CD14-positive monocyte (primary cell): ENCODE data around the gene ATP6V0E2. TPM values are rescaled to one million over a fixed set of nuclear protein-coding genes. Genes with fewer than 3 reads are reported as not detected.

Experiments
- DNase-seq, 3 donors: peaks; one replicate each; pipeline ENCODE4 v3.0.0-alpha.2; 2011 to 2022
- H2AFZ ChIP-seq: 2 replicates; pipeline ENCODE4 v1.6.0; 2012; ENCODE audit warnings: mild to moderate bottlenecking, low read depth, low read length, inconsistent platforms; ENCODE audit not compliant: insufficient read depth, poor library complexity, severe bottlenecking
- H3K27ac ChIP-seq, 2 donors: 1 replicate in 1 of 2; 2 replicates in 1 of 2; pipeline ENCODE4 v1.5.1; 2012 to 2013; ENCODE audit warnings: low read length in 2 of 2, control low read depth in 1 of 2, inconsistent platforms in 1 of 2, low read depth in 1 of 2, mild to moderate bottlenecking in 1 of 2
- H3K27me3 ChIP-seq, 2 donors: one replicate each; pipeline versions ENCODE4 v1.6.0 to v1.6.1; 2011 to 2013; ENCODE audit warnings: low read length in 2 of 2; ENCODE audit not compliant: control insufficient read depth in 2 of 2, insufficient read depth in 2 of 2
- H3K36me3 ChIP-seq, 2 donors: replicated peaks in 1 of 2; 1 replicate in 1 of 2; 2 replicates in 1 of 2; pipeline versions ENCODE4 v1.5.1 to v1.6.1; 2012 to 2013; ENCODE audit warnings: low read length in 2 of 2, control low read depth in 1 of 2, inconsistent platforms in 1 of 2, mild to moderate bottlenecking in 1 of 2; ENCODE audit not compliant: insufficient read depth in 2 of 2, control insufficient read depth in 1 of 2
- H3K4me1 ChIP-seq, 2 donors: 1 replicate in 1 of 2; 2 replicates in 1 of 2; pipeline versions ENCODE4 v1.5.1 to v1.6.1; 2012 to 2013; ENCODE audit warnings: low read length in 2 of 2, control low read depth in 1 of 2, inconsistent platforms in 1 of 2, mild to moderate bottlenecking in 1 of 2, moderate library complexity in 1 of 2; ENCODE audit not compliant: insufficient read depth in 2 of 2, control insufficient read depth in 1 of 2
- H3K4me2 ChIP-seq: replicated peaks from 2 replicates; pipeline ENCODE3; 2012; ENCODE audit warnings: low read length, moderate library complexity, mild to moderate bottlenecking; ENCODE audit not compliant: poor library complexity, severe bottlenecking; ENCODE audit errors: extremely low read depth
- H3K4me3 ChIP-seq, 3 experiments: fragments of 200-600 bp in 1 of 3; sonication (generic) in 1 of 3; replicated peaks in 1 of 3; 1 replicate in 2 of 3; 2 replicates in 1 of 3; pipeline ENCODE4 v1.5.1; 2011 to 2013; ENCODE audit warnings: low read length in 3 of 3, mild to moderate bottlenecking in 3 of 3, control low read depth in 2 of 3, low read depth in 2 of 3, inconsistent platforms in 1 of 3, moderate library complexity in 1 of 3
- H3K79me2 ChIP-seq: 2 replicates; pipeline ENCODE4 v1.6.0; 2012; ENCODE audit warnings: mild to moderate bottlenecking, control low read depth, inconsistent platforms, low read length, moderate library complexity; ENCODE audit not compliant: insufficient read depth
- H3K9ac ChIP-seq: 2 replicates; pipeline ENCODE4 v1.6.0; 2017; ENCODE audit warnings: low read length, mild to moderate bottlenecking; ENCODE audit not compliant: insufficient read depth, poor library complexity, severe bottlenecking
- H3K9me3 ChIP-seq, 2 donors: replicated peaks in 1 of 2; 1 replicate in 1 of 2; 2 replicates in 1 of 2; pipeline versions ENCODE4 v1.5.1 to v1.6.1; 2012 to 2013; ENCODE audit warnings: low read length in 2 of 2, control low read depth in 1 of 2; ENCODE audit not compliant: control insufficient read depth in 1 of 2, insufficient read depth in 1 of 2
- H4K20me1 ChIP-seq: 2 replicates; pipeline ENCODE4 v1.6.0; 2012; ENCODE audit warnings: mild to moderate bottlenecking, low read length, control low read depth, moderate library complexity; ENCODE audit not compliant: insufficient read depth
- H3K27ac Mint-ChIP-seq, 7 donors: one replicate each; pipeline ENCODE4 v1.8.0; 2020; ENCODE audit warnings: mild to moderate bottlenecking in 7 of 7, mixed read lengths in 7 of 7, moderate library complexity in 6 of 7, inconsistent platforms in 2 of 7
- H3K27me3 Mint-ChIP-seq, 3 donors: one replicate each; pipeline ENCODE4 v1.8.0; 2021 to 2022; ENCODE audit warnings: low read depth in 3 of 3, mild to moderate bottlenecking in 3 of 3, mixed read lengths in 3 of 3, moderate library complexity in 3 of 3, inconsistent platforms in 1 of 3
- H3K36me3 Mint-ChIP-seq, 2 donors: one replicate each; pipeline ENCODE4 v1.8.0; 2020; ENCODE audit warnings: mixed read lengths in 2 of 2, inconsistent platforms in 1 of 2, mild to moderate bottlenecking in 1 of 2
- H3K4me1 Mint-ChIP-seq: one replicate; pipeline ENCODE4 v1.8.0; 2020; ENCODE audit warnings: mild to moderate bottlenecking, mixed read lengths
- H3K4me3 Mint-ChIP-seq, 2 donors: one replicate each; pipeline ENCODE4 v1.8.0; 2020; ENCODE audit warnings: mild to moderate bottlenecking in 2 of 2, mixed read lengths in 2 of 2, moderate library complexity in 1 of 2
- H3K9me3 Mint-ChIP-seq, 7 donors: one replicate each; pipeline ENCODE4 v1.8.0; 2020 to 2022; ENCODE audit warnings: mixed read lengths in 7 of 7, mild to moderate bottlenecking in 6 of 7, moderate library complexity in 6 of 7, inconsistent platforms in 2 of 7
- WGBS: methylation state at CpG from one replicate; pipeline ENCODE4 v1.1.5; 2013; ENCODE audit warnings: missing lambda C conversion rate; ENCODE audit not compliant: insufficient coverage; 5-methylcytosine and 5-hydroxymethylcytosine counted together
- intact Hi-C, 2 donors: fragments of 100-400 bp; cut with micrococcal nuclease; formaldehyde crosslinking; loops; one replicate each; pipeline versions ENCODE4 v1.15.0 to v1.15.1; 2023
- polyA minus RNA-seq: library from RNA; depleted of rRNA, polyadenylated mRNA; stranded (reverse); fragments of >200 nt; gene quantifications from 2 replicates; pipeline ENCODE4 v1.2.3, GENCODE V29; 2012
- polyA plus RNA-seq, 3 donors: library from polyadenylated mRNA; depleted of rRNA in 1 of 3; unstranded in 2 of 3; stranded (reverse) in 1 of 3; fragments of 300-500 nt in 2 of 3; fragments of >200 nt in 1 of 3; fragmentation: Illumina TruSeq in 2 of 3; gene quantifications; 1 replicate in 2 of 3; 2 replicates in 1 of 3; pipeline ENCODE4 v1.2.3, GENCODE V29; 2012 to 2021
- total RNA-seq, 12 experiments: library from RNA in 1 of 12; stranded (reverse) in 1 of 12; fragments of 120-200 nt in 1 of 12; gene quantifications; one replicate each; pipeline ENCODE4 v1.2.4 and lab custom pipeline; 2013 to 2026; ENCODE audit warnings: mixed read lengths in 6 of 12, inconsistent platforms in 1 of 12
- TF ChIP-seq, protein P1 (sequence below): fragments of 200-600 bp; IDR thresholded peaks from one replicate; pipeline ENCODE4 v1.8.0; 2022; ENCODE audit warnings: antibody characterized with exemption, mild to moderate bottlenecking

The ATP6V0E2 gene
- 4.1 TPM for total RNA-seq (2013)
- 10 to 100 TPM in 1 of 3 donors, 1 to 10 TPM in 2; 4.4 to 13.3 (median 8.2) TPM for polyA plus RNA-seq
- 3.7 and 4.9 TPM in 2 replicates for polyA minus RNA-seq
- total RNA-seq (lab: John Stamatoyannopoulos, UW), result 0.41 to 6.6 (median 2.7) reads per million in 11 experiments

DNA sequence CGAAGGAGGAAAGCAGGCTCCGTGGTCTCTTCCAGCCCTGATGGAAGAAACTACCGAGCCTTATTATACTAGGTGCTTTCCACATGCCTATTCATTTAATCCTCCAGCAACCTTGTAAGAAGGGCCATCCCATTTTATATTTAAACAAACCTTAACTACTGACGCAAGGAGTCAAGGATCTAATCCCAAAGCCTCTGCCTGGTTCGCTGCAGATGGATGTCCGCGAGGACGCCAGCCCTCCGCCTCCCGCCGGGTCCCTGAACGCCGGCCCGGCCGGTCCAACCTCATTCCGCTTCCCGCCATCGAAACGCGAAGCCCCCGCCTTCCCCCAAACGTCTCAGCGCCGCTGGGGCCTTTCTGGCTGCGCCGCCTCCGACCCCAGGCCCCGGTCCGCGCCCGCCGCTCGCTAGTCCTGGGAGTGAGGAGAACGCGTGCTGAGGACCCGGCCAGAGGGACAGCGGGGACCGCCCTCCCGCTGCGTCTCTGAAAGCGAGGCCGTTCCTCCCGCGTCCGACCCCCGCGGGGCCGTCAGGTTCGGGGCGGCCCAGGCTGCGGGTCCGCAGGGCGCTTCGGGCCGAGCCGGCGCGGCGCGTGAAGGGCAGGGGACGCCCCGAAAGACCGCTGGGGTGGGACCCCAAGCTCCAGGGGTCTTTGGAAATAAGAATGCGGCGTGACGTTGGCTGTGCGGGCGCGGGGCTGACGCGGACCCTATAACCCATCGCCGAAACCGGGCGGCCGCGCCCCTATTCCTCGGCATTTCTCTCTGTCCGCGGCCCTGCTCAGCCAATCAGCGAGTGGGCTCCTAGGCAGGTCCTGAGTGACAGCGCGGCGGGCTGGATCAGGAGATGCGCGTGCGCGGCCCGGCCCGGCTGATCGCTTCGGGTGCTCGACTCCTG, at the start of gene ATP6V0E2:
Gene ATP6V0E2, plus strand, starts transcription at position 896 of the 896 bp plus-strand sequence. CDS start 97 bp downstream, outside the sequence.
- peak; percentile 83 to 92 (median 90) for DNase-seq
- Histone ChIP-seq H3K27ac (peak within 1 kb of the TSS in 1 of 2 donors; percentile 6), H3K27me3 (peaks cover 0 to 2% of the 10 kb centered on the region in 2 donors), H3K36me3 (no peaks in the 10 kb centered on the region), H3K4me2 (peak within 1 kb of the TSS; percentile 99), H3K4me3 (peak within 1 kb of the TSS; percentile 51 to 86 (median 76)), H2AFZ (peak within 1 kb of the TSS; percentile 99), H3K9ac (peak within 1 kb of the TSS; percentile 65), H4K20me1 (no peaks in the 10 kb centered on the region), H3K4me1 (peaks cover 20 to 26% of the 10 kb centered on the region in 2 donors), H3K9me3 (no peaks in the 10 kb centered on the region), H3K79me2 (no peaks in the 10 kb centered on the region)
- Mint-ChIP-seq H3K4me1 (peaks cover 27% of the 10 kb centered on the region), H3K36me3 (peaks cover 0 to 7% of the 10 kb centered on the region in 2 donors), H3K4me3 (peak within 1 kb of the TSS; percentile 82 to 90), H3K27me3 (peaks cover 3 to 11% (median 6%) of the 10 kb centered on the region in 3 donors), H3K27ac (peak within 1 kb of the TSS in 6 of 7 donors; percentile 61 to 84 (median 76)), H3K9me3 (no peaks in the 10 kb centered on the region)
- intact Hi-C loops, result loop anchor here in 1 of 2 donors (5.0 kb wide), 1 partner anchor 36 kb away; the partner anchor contains the start of gene ZNF862
- TF ChIP-seq, protein P1, sequence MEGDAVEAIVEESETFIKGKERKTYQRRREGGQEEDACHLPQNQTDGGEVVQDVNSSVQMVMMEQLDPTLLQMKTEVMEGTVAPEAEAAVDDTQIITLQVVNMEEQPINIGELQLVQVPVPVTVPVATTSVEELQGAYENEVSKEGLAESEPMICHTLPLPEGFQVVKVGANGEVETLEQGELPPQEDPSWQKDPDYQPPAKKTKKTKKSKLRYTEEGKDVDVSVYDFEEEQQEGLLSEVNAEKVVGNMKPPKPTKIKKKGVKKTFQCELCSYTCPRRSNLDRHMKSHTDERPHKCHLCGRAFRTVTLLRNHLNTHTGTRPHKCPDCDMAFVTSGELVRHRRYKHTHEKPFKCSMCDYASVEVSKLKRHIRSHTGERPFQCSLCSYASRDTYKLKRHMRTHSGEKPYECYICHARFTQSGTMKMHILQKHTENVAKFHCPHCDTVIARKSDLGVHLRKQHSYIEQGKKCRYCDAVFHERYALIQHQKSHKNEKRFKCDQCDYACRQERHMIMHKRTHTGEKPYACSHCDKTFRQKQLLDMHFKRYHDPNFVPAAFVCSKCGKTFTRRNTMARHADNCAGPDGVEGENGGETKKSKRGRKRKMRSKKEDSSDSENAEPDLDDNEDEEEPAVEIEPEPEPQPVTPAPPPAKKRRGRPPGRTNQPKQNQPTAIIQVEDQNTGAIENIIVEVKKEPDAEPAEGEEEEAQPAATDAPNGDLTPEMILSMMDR, result peak; percentile 16
- under 1% methylated on average over 86 of the region's 93 CpGs for WGBS

DNA sequence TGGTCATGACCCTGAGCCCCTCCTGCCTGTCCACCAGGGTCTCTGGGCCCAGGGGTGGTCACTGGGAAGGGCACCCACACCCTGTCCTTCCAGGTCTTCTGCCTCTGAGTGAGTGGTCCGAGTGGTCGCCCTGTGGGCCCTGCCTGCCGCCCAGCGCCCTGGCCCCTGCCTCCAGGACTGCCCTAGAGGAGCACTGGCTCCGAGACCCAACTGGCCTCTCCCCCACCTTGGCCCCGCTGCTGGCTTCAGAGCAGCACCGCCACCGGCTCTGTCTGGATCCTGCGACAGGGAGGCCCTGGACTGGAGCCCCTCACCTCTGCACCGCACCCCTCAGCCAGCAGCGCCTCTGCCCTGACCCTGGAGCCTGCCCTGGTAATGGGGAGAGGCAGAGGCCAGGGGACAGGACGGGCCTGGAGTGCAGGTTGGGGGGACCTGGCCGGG, 49.4 kb upstream of the ATP6V0E2 start:
- no peak overlapping the region for H3K27ac Mint-ChIP-seq
- H3K27me3 Mint-ChIP-seq, result peaks cover 0 to 4% (median 0%) of the 10 kb centered on the region in 3 donors
- H3K4me1 ChIP-seq, result no peaks in the 10 kb centered on the region
- no peaks in the 10 kb centered on the region for H3K9me3 Mint-ChIP-seq
- H3K4me2 ChIP-seq, result no peak overlapping the region
- no peaks in the 10 kb centered on the region for H3K36me3 Mint-ChIP-seq
- H2AFZ ChIP-seq, result no peak overlapping the region
- 93% methylated on average over 13 of the region's 13 CpGs for WGBS
- H3K4me1 Mint-ChIP-seq, result no peaks in the 10 kb centered on the region
- intact Hi-C loops, result no loop called here
- H4K20me1 ChIP-seq, result no peaks in the 10 kb centered on the region
- H3K27me3 ChIP-seq, result no peaks in the 10 kb centered on the region
- H3K9ac ChIP-seq, result no peak overlapping the region
- TF ChIP-seq, protein P1, result no peak
- no peak overlapping the region for H3K4me3 ChIP-seq
- no peak overlapping the region for H3K4me3 Mint-ChIP-seq
- H3K36me3 ChIP-seq, result no peaks in the 10 kb centered on the region
- DNase-seq, result no peak
- H3K9me3 ChIP-seq, result no peaks in the 10 kb centered on the region
- H3K27ac ChIP-seq, result no peak overlapping the region
- H3K79me2 ChIP-seq, result no peaks in the 10 kb centered on the region
